ENCODE results near the gene SCAF11. TPM values are rescaled to one million over a fixed set of nuclear protein-coding genes. Genes with fewer than 3 reads are reported as not detected.

Gene SCAF11
- total and polyA plus RNA-seq, 2 experiments from 2014 or later: 49.7 to 123 TPM

GRCh38 chr12:45981075-45981837 lies 9.1 kb downstream of the SCAF11 start:
- Histone ChIP-seq H3K36me3 (replicated peaks; ENCODE audit: insufficient read depth, low read depth) (no peaks in the 10 kb centered on the region), H3K9me3 (ENCODE audit: low read depth) (no peaks in the 10 kb centered on the region), H3K4me3 (no peak overlapping the region), H4K20me1 (ENCODE audit: insufficient read depth, poor library complexity, severe bottlenecking) (peaks cover 89% of the 10 kb centered on the region), H3K9me2 (replicated peaks; ENCODE audit: insufficient read depth) (no peaks in the 10 kb centered on the region), H3K79me2 (peaks cover 100% of the 10 kb centered on the region), H2AFZ (no peak overlapping the region), H3K27me3 (no peaks in the 10 kb centered on the region), H3K27ac (peak overlapping the region; percentile 5), H3K4me2 (peak overlapping the region; percentile 49), H3K4me1 (ENCODE audit: insufficient read depth) (peaks cover 14% of the 10 kb centered on the region)
- TF ChIP-seq EZH2 (IDR thresholded peaks at IDR 0.05; ENCODE audit: borderline replicate concordance) (no peak), CTCF (IDR thresholded peaks at IDR 0.05; ENCODE audit: poor library complexity) (no peak), EZH2phosphoT487 (IDR thresholded peaks at IDR 0.05; ENCODE audit: low read depth, severe bottlenecking, unreplicated experiment) (no peak)
- WGBS (ENCODE audit: low lambda C conversion rate, missing lambda C conversion rate): 77% methylated on average over 7 of the region's 7 CpGs
- DNase-seq (ENCODE audit: low spot score): no peak

- WGBS (ENCODE audit: low lambda C conversion rate, missing lambda C conversion rate): 61% methylated on average over 1 of the region's 1 CpG
- Histone ChIP-seq H3K9me2 (replicated peaks; ENCODE audit: insufficient read depth) (no peaks in the 10 kb centered on the region), H3K27me3 (no peaks in the 10 kb centered on the region), H3K36me3 (replicated peaks; ENCODE audit: insufficient read depth, low read depth) (no peaks in the 10 kb centered on the region), H3K4me2 (no peak overlapping the region), H3K4me1 (ENCODE audit: insufficient read depth) (peaks cover 21% of the 10 kb centered on the region), H4K20me1 (ENCODE audit: insufficient read depth, poor library complexity, severe bottlenecking) (peaks cover 90% of the 10 kb centered on the region), H3K9me3 (ENCODE audit: low read depth) (no peaks in the 10 kb centered on the region), H3K4me3 (no peak overlapping the region), H3K27ac (no peak overlapping the region), H3K79me2 (peaks cover 100% of the 10 kb centered on the region), H2AFZ (no peak overlapping the region)
- TF ChIP-seq EZH2phosphoT487 (IDR thresholded peaks at IDR 0.05; ENCODE audit: low read depth, severe bottlenecking, unreplicated experiment) (no peak), EZH2 (IDR thresholded peaks at IDR 0.05; ENCODE audit: borderline replicate concordance) (no peak), CTCF (IDR thresholded peaks at IDR 0.05; ENCODE audit: poor library complexity) (no peak)
- no peak for DNase-seq (ENCODE audit: low spot score)
Measured at GRCh38 chr12:45980540-45980939, 9.8 kb downstream of the SCAF11 start.

GRCh38 chr12:45978108-45978507 lies 12.3 kb downstream of the SCAF11 start:
- WGBS (ENCODE audit: low lambda C conversion rate, missing lambda C conversion rate): 84% methylated on average over 2 of the region's 2 CpGs
- H3K9me2 ChIP-seq (replicated peaks; ENCODE audit: insufficient read depth): no peaks in the 10 kb centered on the region
- no peaks in the 10 kb centered on the region for H3K36me3 ChIP-seq (replicated peaks; ENCODE audit: insufficient read depth, low read depth)
- H3K4me2 ChIP-seq: no peak overlapping the region
- H3K27me3 ChIP-seq: no peaks in the 10 kb centered on the region
- no peaks in the 10 kb centered on the region for H3K9me3 ChIP-seq (ENCODE audit: low read depth)
- peaks cover 99% of the 10 kb centered on the region for H3K79me2 ChIP-seq
- H4K20me1 ChIP-seq (ENCODE audit: insufficient read depth, poor library complexity, severe bottlenecking): peaks cover 85% of the 10 kb centered on the region
- TF ChIP-seq EZH2 (IDR thresholded peaks at IDR 0.05; ENCODE audit: borderline replicate concordance) (no peak), EZH2phosphoT487 (IDR thresholded peaks at IDR 0.05; ENCODE audit: low read depth, severe bottlenecking, unreplicated experiment) (no peak), CTCF (IDR thresholded peaks at IDR 0.05; ENCODE audit: poor library complexity) (no peak)
- H3K27ac ChIP-seq: no peak overlapping the region
- H2AFZ ChIP-seq: no peak overlapping the region
- DNase-seq (ENCODE audit: low spot score): no peak
- H3K4me1 ChIP-seq (ENCODE audit: insufficient read depth): peaks cover 25% of the 10 kb centered on the region
- no peak overlapping the region for H3K4me3 ChIP-seq

Measured in hepatocyte (in vitro differentiated cells).